ENCODE data around the gene GNAZ.

The GNAZ gene

DNA sequence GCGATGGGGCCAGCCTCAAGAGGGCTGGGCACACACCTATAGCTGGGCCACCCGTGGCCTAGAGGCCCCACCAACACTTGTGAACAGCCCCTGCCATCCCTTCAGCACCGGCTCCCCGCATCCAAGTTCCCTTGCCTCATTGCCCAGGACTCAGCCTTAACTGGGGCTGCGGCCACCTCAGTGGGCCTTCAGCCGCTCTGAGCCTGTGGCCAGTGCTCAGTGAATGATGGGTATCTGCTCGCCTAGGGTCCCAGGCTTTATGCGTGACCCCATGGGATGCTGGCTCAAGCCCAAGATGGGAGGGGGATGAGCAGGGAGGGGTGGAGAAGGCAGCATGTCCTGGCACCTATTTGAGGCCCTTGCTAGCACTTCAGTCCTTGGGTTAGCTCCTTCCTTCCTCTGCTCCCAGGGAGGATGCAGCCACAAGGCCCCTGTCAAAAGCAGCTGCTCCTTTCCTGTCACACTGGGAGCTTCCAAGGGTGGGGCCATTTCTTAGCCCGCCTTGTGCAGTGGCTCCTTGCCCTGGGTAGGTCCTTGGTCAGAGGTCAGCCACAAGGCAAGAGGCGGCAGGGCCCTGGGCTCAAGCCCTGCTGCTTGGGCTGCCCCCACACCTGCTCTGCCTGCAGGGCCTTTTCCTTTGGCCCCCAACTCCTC lies 31.8 kb downstream of the GNAZ start:
- Histone ChIP-seq H3K9me2 (replicated peaks; ENCODE audit: control insufficient read depth, low read length) (no peaks in the 10 kb centered on the region), H3K36me3 (ENCODE audit: control insufficient read depth, low read length) (no peaks in the 10 kb centered on the region), H3F3A (ENCODE audit: control insufficient read depth, insufficient read depth) (no peaks in the 10 kb centered on the region), H3K4me3 (ENCODE audit: low read length) (no peak overlapping the region), H3K4me1 (ENCODE audit: control insufficient read depth, low read length) (no peaks in the 10 kb centered on the region), H3K79me2 (ENCODE audit: control insufficient read depth, low read length) (no peaks in the 10 kb centered on the region), H3K4me2 (ENCODE audit: low read length) (no peak overlapping the region), H4K20me1 (ENCODE audit: control insufficient read depth, insufficient read depth, low read depth, low read length) (no peaks in the 10 kb centered on the region), H3K27ac (ENCODE audit: low read depth, low read length) (no peak overlapping the region), H3K27me3 (ENCODE audit: control insufficient read depth, low read length) (no peaks in the 10 kb centered on the region), H3K9me3 (ENCODE audit: control insufficient read depth, insufficient read depth, low read length) (no peaks in the 10 kb centered on the region)
- TF ChIP-seq, protein P1, sequence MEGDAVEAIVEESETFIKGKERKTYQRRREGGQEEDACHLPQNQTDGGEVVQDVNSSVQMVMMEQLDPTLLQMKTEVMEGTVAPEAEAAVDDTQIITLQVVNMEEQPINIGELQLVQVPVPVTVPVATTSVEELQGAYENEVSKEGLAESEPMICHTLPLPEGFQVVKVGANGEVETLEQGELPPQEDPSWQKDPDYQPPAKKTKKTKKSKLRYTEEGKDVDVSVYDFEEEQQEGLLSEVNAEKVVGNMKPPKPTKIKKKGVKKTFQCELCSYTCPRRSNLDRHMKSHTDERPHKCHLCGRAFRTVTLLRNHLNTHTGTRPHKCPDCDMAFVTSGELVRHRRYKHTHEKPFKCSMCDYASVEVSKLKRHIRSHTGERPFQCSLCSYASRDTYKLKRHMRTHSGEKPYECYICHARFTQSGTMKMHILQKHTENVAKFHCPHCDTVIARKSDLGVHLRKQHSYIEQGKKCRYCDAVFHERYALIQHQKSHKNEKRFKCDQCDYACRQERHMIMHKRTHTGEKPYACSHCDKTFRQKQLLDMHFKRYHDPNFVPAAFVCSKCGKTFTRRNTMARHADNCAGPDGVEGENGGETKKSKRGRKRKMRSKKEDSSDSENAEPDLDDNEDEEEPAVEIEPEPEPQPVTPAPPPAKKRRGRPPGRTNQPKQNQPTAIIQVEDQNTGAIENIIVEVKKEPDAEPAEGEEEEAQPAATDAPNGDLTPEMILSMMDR (IDR thresholded peaks at IDR 0.05; ENCODE audit: low read depth, low read length, poor library complexity, severe bottlenecking), result no peak
- no peak for TF ChIP-seq EZH2phosphoT487 (IDR thresholded peaks at IDR 0.05; ENCODE audit: borderline replicate concordance, low read length)

DNA sequence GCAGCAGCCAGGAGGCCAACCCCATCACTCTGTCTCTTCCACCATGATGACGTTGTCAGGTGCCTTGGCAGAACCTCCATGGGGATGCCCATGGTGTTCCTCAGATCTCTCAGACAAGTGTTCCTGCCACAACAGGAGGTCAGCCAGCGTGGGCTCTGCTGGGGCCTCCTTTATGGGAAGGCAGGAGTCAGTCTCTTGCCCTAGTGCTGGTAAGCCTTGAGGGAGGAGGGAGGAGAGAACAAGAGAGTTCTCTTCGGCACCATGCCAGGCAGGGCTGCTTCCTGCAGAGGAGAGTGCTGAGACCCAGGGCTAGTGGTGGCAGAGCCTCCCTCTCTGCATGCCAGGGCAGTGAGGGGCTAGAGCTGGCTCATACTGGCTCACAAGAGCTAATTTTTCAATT lies 32.5 kb downstream of the GNAZ start:
- no peaks in the 10 kb centered on the region for H3K36me3 ChIP-seq (ENCODE audit: control insufficient read depth, low read length)
- no peaks in the 10 kb centered on the region for H3K4me1 ChIP-seq (ENCODE audit: control insufficient read depth, low read length)
- H3F3A ChIP-seq (ENCODE audit: control insufficient read depth, insufficient read depth), result no peaks in the 10 kb centered on the region
- H3K9me3 ChIP-seq (ENCODE audit: control insufficient read depth, insufficient read depth, low read length), result no peaks in the 10 kb centered on the region
- H3K4me3 ChIP-seq (ENCODE audit: low read length), result no peak overlapping the region
- no peak overlapping the region for H3K4me2 ChIP-seq (ENCODE audit: low read length)
- TF ChIP-seq, protein P1 (IDR thresholded peaks at IDR 0.05; ENCODE audit: low read depth, low read length, poor library complexity, severe bottlenecking), result no peak
- no peak for TF ChIP-seq EZH2phosphoT487 (IDR thresholded peaks at IDR 0.05; ENCODE audit: borderline replicate concordance, low read length)
- no peaks in the 10 kb centered on the region for H3K9me2 ChIP-seq (replicated peaks; ENCODE audit: control insufficient read depth, low read length)
- no peaks in the 10 kb centered on the region for H3K27me3 ChIP-seq (ENCODE audit: control insufficient read depth, low read length)
- no peaks in the 10 kb centered on the region for H3K79me2 ChIP-seq (ENCODE audit: control insufficient read depth, low read length)
- no peak overlapping the region for H3K27ac ChIP-seq (ENCODE audit: low read depth, low read length)
- no peaks in the 10 kb centered on the region for H4K20me1 ChIP-seq (ENCODE audit: control insufficient read depth, insufficient read depth, low read depth, low read length)

DNA sequence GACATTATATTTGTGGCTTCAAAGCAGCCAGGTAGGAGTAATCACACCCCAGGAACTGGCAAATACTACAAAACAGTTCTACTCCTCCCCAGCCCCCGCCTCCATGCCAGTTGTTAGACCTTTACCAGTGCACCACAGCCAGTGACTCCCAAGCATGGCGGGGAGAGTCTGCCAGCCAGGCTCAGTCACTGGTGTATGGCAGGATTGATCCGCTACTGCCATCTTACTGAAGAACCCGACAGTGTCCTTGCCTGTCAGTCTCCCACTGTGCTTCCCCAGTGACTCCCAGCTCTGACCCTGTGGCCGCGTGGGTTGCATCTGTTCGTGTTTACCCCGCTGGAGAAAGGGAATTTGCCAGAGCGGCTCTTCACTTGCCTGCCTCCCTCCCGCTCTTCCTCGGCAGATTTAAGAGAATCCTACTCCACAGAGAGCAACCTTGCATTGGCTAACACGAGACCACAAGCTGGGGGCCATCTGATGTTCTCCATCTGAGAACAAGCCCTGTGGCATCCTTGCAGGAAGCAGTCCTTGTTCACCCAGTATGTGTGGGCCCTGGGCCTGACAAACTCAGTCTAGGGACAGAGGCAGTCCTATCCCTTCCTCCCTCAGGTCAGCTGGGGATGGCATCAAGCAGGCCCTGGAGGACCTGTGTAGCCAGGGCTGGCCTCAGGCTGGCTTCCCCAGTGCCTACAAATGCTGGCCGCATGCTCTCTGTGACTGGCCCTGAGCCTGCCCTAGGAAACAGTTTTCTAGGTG lies 33.1 kb downstream of the GNAZ start:
- Histone ChIP-seq H3K27me3 (ENCODE audit: control insufficient read depth, low read length) (no peaks in the 10 kb centered on the region), H3K4me3 (ENCODE audit: low read length) (no peak overlapping the region), H3K4me1 (ENCODE audit: control insufficient read depth, low read length) (no peaks in the 10 kb centered on the region), H3K27ac (ENCODE audit: low read depth, low read length) (no peak overlapping the region), H3F3A (ENCODE audit: control insufficient read depth, insufficient read depth) (no peaks in the 10 kb centered on the region), H3K36me3 (ENCODE audit: control insufficient read depth, low read length) (no peaks in the 10 kb centered on the region), H3K79me2 (ENCODE audit: control insufficient read depth, low read length) (no peaks in the 10 kb centered on the region), H3K9me2 (replicated peaks; ENCODE audit: control insufficient read depth, low read length) (no peaks in the 10 kb centered on the region), H3K9me3 (ENCODE audit: control insufficient read depth, insufficient read depth, low read length) (no peaks in the 10 kb centered on the region), H3K4me2 (ENCODE audit: low read length) (no peak overlapping the region), H4K20me1 (ENCODE audit: control insufficient read depth, insufficient read depth, low read depth, low read length) (no peaks in the 10 kb centered on the region)
- no peak for TF ChIP-seq EZH2phosphoT487 (IDR thresholded peaks at IDR 0.05; ENCODE audit: borderline replicate concordance, low read length)
- TF ChIP-seq, protein P1 (IDR thresholded peaks at IDR 0.05; ENCODE audit: low read depth, low read length, poor library complexity, severe bottlenecking), result no peak
